ENCODE data around the gene AOX1.
"Not testable (repeated sequence)": the region's sequence is repeated elsewhere in the genome, so short reads cannot be mapped to it uniquely, and the experiment has no call there.

The AOX1 gene

GRCh38 chr2:200634231-200634964, 48.6 kb downstream of the AOX1 start:
- no peak for DNase-seq (ENCODE audit: low read depth)
- TF ChIP-seq CTCF (IDR thresholded peaks at IDR 0.05; ENCODE audit: control insufficient read depth, insufficient read depth, low read depth, low read length, missing control alignments): no peak
- no peak overlapping the region for H3K4me3 ChIP-seq (ENCODE audit: control insufficient read depth, low read depth, low read length)

- DNase-seq (ENCODE audit: low read depth): no peak
- H3K4me3 ChIP-seq (ENCODE audit: control insufficient read depth, low read depth, low read length): no peak overlapping the region
- no peak for TF ChIP-seq CTCF (IDR thresholded peaks at IDR 0.05; ENCODE audit: control insufficient read depth, insufficient read depth, low read depth, low read length, missing control alignments)
Observed at GRCh38 chr2:200635251-200635650, 49.4 kb downstream of the AOX1 start.

- no peak overlapping the region for H3K4me3 ChIP-seq (ENCODE audit: control insufficient read depth, low read depth, low read length)
- no peak for DNase-seq (ENCODE audit: low read depth)
- TF ChIP-seq CTCF (IDR thresholded peaks at IDR 0.05; ENCODE audit: control insufficient read depth, insufficient read depth, low read depth, low read length, missing control alignments): no peak
Observed at GRCh38 chr2:200637901-200638300, 52.1 kb downstream of the AOX1 start.

- TF ChIP-seq CTCF (IDR thresholded peaks at IDR 0.05; ENCODE audit: control insufficient read depth, insufficient read depth, low read depth, low read length, missing control alignments): no peak
- no peak overlapping the region for H3K4me3 ChIP-seq (ENCODE audit: control insufficient read depth, low read depth, low read length)
- DNase-seq (ENCODE audit: low read depth): no peak
Observed at GRCh38 chr2:200640176-200640575, 54.4 kb downstream of the AOX1 start.

- no peak for TF ChIP-seq CTCF (IDR thresholded peaks at IDR 0.05; ENCODE audit: control insufficient read depth, insufficient read depth, low read depth, low read length, missing control alignments)
- H3K4me3 ChIP-seq (ENCODE audit: control insufficient read depth, low read depth, low read length): no peak overlapping the region
- no peak for DNase-seq (ENCODE audit: low read depth)
Observed at GRCh38 chr2:200640901-200641300, 55.1 kb downstream of the AOX1 start.

GRCh38 chr2:200648518-200649281, 62.9 kb downstream of the AOX1 start:
- not testable (repeated sequence) for DNase-seq (ENCODE audit: low read depth); H3K4me3 ChIP-seq (ENCODE audit: control insufficient read depth, low read depth, low read length)

GRCh38 chr2:200649724-200650123, 63.9 kb downstream of the AOX1 start:
- no peak for TF ChIP-seq CTCF (IDR thresholded peaks at IDR 0.05; ENCODE audit: control insufficient read depth, insufficient read depth, low read depth, low read length, missing control alignments)
- no peak overlapping the region for H3K4me3 ChIP-seq (ENCODE audit: control insufficient read depth, low read depth, low read length)
- DNase-seq (ENCODE audit: low read depth): no peak

All from AG09309 (cell line).